Heart left ventricle (tissue), 16 donors: ENCODE measurements around the gene KCNJ16. TPM values are rescaled to one million over a fixed set of nuclear protein-coding genes. Genes with fewer than 3 reads are reported as not detected.

ENCODE experiments used
- ATAC-seq, 4 donors: fragments of 200-7000 bp; cut with Tn5 transposase; one replicate each; pipeline ENCODE4 v1.9.1; 2020 to 2022; ENCODE audit warnings: moderate library complexity in 4 of 4, mild to moderate bottlenecking in 3 of 4, moderate number of reproducible peaks in 1 of 4
- DNase-seq, 5 donors: peaks; one replicate each; pipeline ENCODE4 v3.0.0-alpha.2; 2020
- H3K27ac ChIP-seq, 12 donors: fragments of 200-600 bp; sonication (generic) in 4 of 12; one replicate each; pipeline versions ENCODE4 v1.5.0 to v1.8.0; 2016 to 2022; ENCODE audit warnings: mild to moderate bottlenecking in 2 of 12
- H3K27me3 ChIP-seq, 9 donors: fragments of 200-600 bp; sonication (generic) in 2 of 9; one replicate each; pipeline versions ENCODE4 v1.5.1 to v1.8.0; 2016 to 2022; ENCODE audit warnings: mild to moderate bottlenecking in 3 of 9
- H3K36me3 ChIP-seq, 9 donors: fragments of 200-600 bp; sonication (generic) in 2 of 9; one replicate each; pipeline versions ENCODE4 v1.5.0 to v1.8.0; 2018 to 2022; ENCODE audit warnings: mild to moderate bottlenecking in 2 of 9
- H3K4me1 ChIP-seq, 12 donors: fragments of 200-600 bp; sonication (generic) in 4 of 12; one replicate each; pipeline versions ENCODE4 v1.5.0 to v1.8.0; 2016 to 2022; ENCODE audit warnings: mild to moderate bottlenecking in 3 of 12
- H3K4me3 ChIP-seq, 12 donors: fragments of 200-600 bp; sonication (generic) in 4 of 12; one replicate each; pipeline versions ENCODE4 v1.5.0 to v1.8.0; 2017 to 2022; ENCODE audit warnings: mild to moderate bottlenecking in 9 of 12, moderate library complexity in 4 of 12
- H3K9me3 ChIP-seq, 12 donors: fragments of 200-600 bp; sonication (generic) in 4 of 12; one replicate each; pipeline versions ENCODE4 v1.5.0 to v1.8.0; 2016 to 2022; ENCODE audit warnings: mild to moderate bottlenecking in 1 of 12
- CTCF ChIP-seq, 12 donors: fragments of 200-600 bp; sonication (generic) in 4 of 12; IDR thresholded peaks; one replicate each; pipeline versions ENCODE4 v1.5.0 to v1.8.0; 2018 to 2022; ENCODE audit warnings: antibody characterized with exemption in 12 of 12, mild to moderate bottlenecking in 5 of 12
- POLR2A ChIP-seq, 2 donors: fragments of 450-650 bp; IDR thresholded peaks; one replicate each; pipeline ENCODE4 v1.6.1; 2017; ENCODE audit warnings: antibody characterized with exemption in 2 of 2, mild to moderate bottlenecking in 2 of 2, moderate library complexity in 2 of 2
- WGBS, 4 donors: extraction: QIAGEN DNeasy Blood & Tissue Kit in 2 of 4; methylation state at CpG; one replicate each; pipeline versions ENCODE4 v1.1.5 to v1.1.7; 2013 to 2018; 5-methylcytosine and 5-hydroxymethylcytosine counted together
- intact Hi-C, 10 donors: fragments of 100-400 bp; cut with DNase I; formaldehyde crosslinking; loops; one replicate each; pipeline versions ENCODE4 v1.11.1 to v1.14.2; 2022
- polyA plus RNA-seq, 2 donors: library from polyadenylated mRNA; stranded (reverse); fragments of 200-250 nt; gene quantifications; one replicate each; pipeline ENCODE4 v1.2.3, GENCODE V29; 2013
- total RNA-seq, 9 donors: library from RNA; depleted of rRNA in 2 of 9; stranded (reverse); fragments of >200 nt in 2 of 9; fragmentation: NEBNext Ultra II Directional in 3 of 9; extraction: Animal tissue kit (Norgen Biotek cat#: 25700) in 3 of 9; gene quantifications; one replicate each; pipeline versions ENCODE4 v1.1.0 to v1.2.4, GENCODE V29; 2016 to 2023
- donor health status: ischemic (EF 13 %, LVEDD 7.1; RV severe dilation, severe dysfunction).
- donor health status: healthy with polysubstance abuse.
- donor health status: DM: no; HTN: yes; CAD: no.
- donor health status: DM: no; HTN: no; CAD: no.
- donor health status: ischemic (EF 25% LVEDD 6.9; RV normal size, moderate dysfunction).
- donor health status: ischemic (EF 25% LVEDD 5.7; RV mildly dilated, moderate dysfunction).
- donor health status: healthy.
- donor health status: DM: yes; HTN: yes; CAD: no.
- donor health status: ischemic (EF 35%, LVEDD 5.7; RV mildly dilated, moderate dysfunction).
- donor health status: nonischemic (EF 11% LVEDD 7.7; RV severe dilation, severe dysfunction).
- donor health status: DM: yes; HTN: yes; CAD: no.
- donor health status: PGD.
- donor health status: ischemic (EF 29% LVEDD 5.4; RV normal size, mild dysfunction).
- donor health status: nonischemic (EF 23%, LVEDD 6.1; RV moderate dilation, normal function).

Gene KCNJ16
- total and polyA plus RNA-seq, 11 donors, result 0.04 to 0.34 TPM; not detected in 9

- Histone ChIP-seq H3K4me3 (no peak overlapping the region), H3K36me3 (no peaks in the 10 kb centered on the region), H3K27me3 (no peaks in the 10 kb centered on the region), H3K9me3 (no peaks in the 10 kb centered on the region), H3K27ac (no peak overlapping the region), H3K4me1 (peaks cover 0 to 21% (median 8%) of the 10 kb centered on the region in 12 donors)
- intact Hi-C loops, result no loop called here
- DNase-seq (no peak), ATAC-seq (no peak)
- TF ChIP-seq CTCF (IDR thresholded peaks at IDR 0.05), result no peak
- TF ChIP-seq POLR2A (IDR thresholded peaks at IDR 0.05), result no peak
- WGBS, 4 donors, result 69 to 96% (median 94%) methylated on average over 3 of the region's 3 CpGs
Measured at GRCh38 chr17:70106551-70106950, 31.5 kb downstream of the KCNJ16 start.

- H3K4me1 ChIP-seq, result peaks cover 0 to 21% (median 8%) of the 10 kb centered on the region in 12 donors
- no peak overlapping the region for H3K27ac ChIP-seq
- no peaks in the 10 kb centered on the region for H3K27me3 ChIP-seq
- intact Hi-C loops, result no loop called here
- no peaks in the 10 kb centered on the region for H3K9me3 ChIP-seq
- no peaks in the 10 kb centered on the region for H3K36me3 ChIP-seq
- ATAC-seq, result no peak
- DNase-seq, result no peak
- TF ChIP-seq POLR2A (IDR thresholded peaks at IDR 0.05), result no peak
- no peak for TF ChIP-seq CTCF (IDR thresholded peaks at IDR 0.05)
- no peak overlapping the region for H3K4me3 ChIP-seq
Measured at GRCh38 chr17:70107441-70107840, 32.4 kb downstream of the KCNJ16 start.

DNA sequence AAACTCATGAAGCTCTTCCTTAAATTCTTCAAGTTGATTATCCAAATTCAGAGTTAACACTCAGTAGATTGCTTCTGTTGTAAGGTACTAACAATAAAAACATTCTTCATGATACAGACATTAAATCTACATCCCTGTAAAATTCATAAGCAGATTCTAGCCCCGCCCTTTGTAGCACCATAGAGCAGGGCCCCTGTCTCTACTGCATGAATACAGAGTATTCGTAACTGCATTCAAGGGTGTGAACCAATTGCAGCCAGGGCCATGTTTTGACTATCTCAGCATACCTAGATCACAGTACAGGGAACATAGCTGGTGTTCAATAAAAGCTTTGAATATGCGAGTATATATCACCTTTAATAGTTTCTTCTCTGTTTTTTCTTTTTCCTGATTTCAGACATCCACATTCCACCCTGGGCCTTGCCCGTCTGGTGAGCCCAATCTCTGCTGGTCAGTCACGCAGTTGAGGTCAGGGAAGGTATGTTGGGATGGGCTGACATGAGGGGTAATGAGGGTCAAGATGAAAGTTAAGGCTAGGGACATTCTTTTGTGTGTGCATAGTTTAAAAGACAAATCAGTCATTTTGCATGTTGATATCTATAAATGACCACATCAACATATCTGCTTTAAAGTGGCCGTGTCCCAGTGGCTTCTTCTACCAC is 33.0 kb downstream of the KCNJ16 start:
- Histone ChIP-seq H3K27me3 (no peaks in the 10 kb centered on the region), H3K9me3 (no peaks in the 10 kb centered on the region), H3K27ac (no peak overlapping the region), H3K36me3 (no peaks in the 10 kb centered on the region), H3K4me1 (peaks cover 0 to 21% (median 8%) of the 10 kb centered on the region in 12 donors), H3K4me3 (no peak overlapping the region)
- no peak for ATAC-seq
- WGBS, 4 donors, result 93 to 96% (median 94%) methylated on average over 6 of the region's 6 CpGs
- TF ChIP-seq CTCF (IDR thresholded peaks at IDR 0.05), result no peak
- TF ChIP-seq POLR2A (IDR thresholded peaks at IDR 0.05), result no peak
- no peak for DNase-seq
- intact Hi-C loops, result no loop called here

DNA sequence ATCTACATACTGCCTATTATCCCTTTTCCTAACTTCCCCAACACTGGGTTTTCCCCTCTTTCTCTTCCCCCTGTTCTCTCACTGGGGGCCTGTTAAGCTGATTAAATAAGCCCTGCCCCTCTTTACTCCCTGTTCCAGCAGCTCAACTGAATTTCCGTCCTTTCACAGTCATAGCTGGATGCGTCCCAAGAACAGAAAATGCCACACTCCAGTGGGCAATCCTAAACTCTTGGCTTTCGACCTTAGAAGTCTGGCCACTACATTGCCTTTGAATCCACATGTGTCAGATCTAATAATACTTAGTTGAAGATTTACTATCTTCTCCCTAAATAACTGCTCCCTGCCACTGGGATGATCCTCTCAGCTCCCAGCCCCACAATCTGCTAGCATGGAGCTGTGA is 34.5 kb downstream of the KCNJ16 start:
- DNase-seq, result peak in 2 of 5 donors; percentile 20 to 24
- Histone ChIP-seq H3K4me3 (no peak overlapping the region), H3K4me1 (peaks cover 0 to 21% (median 8%) of the 10 kb centered on the region in 12 donors), H3K9me3 (no peaks in the 10 kb centered on the region), H3K27ac (peak overlapping the region in 9 of 12 donors; percentile 2 to 54 (median 38)), H3K27me3 (no peaks in the 10 kb centered on the region), H3K36me3 (no peaks in the 10 kb centered on the region)
- TF ChIP-seq POLR2A (IDR thresholded peaks at IDR 0.05), result no peak
- no peak for TF ChIP-seq CTCF (IDR thresholded peaks at IDR 0.05)
- WGBS, 4 donors, result 31 to 51% (median 33%) methylated on average over 3 of the region's 3 CpGs
- intact Hi-C loops, result no loop called here
- ATAC-seq, result peak in 3 of 4 donors; percentile 59 to 73 (median 61)
